ENCODE measurements around the gene PTEN.

GRCh38 chr10:87841186-87841585, 22.2 kb upstream of the PTEN start:
- TF ChIP-seq, protein P1, sequence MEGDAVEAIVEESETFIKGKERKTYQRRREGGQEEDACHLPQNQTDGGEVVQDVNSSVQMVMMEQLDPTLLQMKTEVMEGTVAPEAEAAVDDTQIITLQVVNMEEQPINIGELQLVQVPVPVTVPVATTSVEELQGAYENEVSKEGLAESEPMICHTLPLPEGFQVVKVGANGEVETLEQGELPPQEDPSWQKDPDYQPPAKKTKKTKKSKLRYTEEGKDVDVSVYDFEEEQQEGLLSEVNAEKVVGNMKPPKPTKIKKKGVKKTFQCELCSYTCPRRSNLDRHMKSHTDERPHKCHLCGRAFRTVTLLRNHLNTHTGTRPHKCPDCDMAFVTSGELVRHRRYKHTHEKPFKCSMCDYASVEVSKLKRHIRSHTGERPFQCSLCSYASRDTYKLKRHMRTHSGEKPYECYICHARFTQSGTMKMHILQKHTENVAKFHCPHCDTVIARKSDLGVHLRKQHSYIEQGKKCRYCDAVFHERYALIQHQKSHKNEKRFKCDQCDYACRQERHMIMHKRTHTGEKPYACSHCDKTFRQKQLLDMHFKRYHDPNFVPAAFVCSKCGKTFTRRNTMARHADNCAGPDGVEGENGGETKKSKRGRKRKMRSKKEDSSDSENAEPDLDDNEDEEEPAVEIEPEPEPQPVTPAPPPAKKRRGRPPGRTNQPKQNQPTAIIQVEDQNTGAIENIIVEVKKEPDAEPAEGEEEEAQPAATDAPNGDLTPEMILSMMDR (IDR thresholded peaks at IDR 0.05) = no peak
- no peak for TF ChIP-seq EZH2 (IDR thresholded peaks at IDR 0.05)
- TF ChIP-seq EZH2phosphoT487 (IDR thresholded peaks at IDR 0.05) = no peak
